OCI-LY7 (cell line): Measurements from ENCODE around the gene ADAMTS17. TPM values are rescaled to one million over a fixed set of nuclear protein-coding genes. Genes with fewer than 3 reads are reported as not detected.

Source experiments
- BruUV-seq: library from RNA; stranded (reverse); fragments of 400-500 nt; replicated peaks from 2 replicates; lab custom pipeline; 2021; lab: Mats Ljungman, UMichigan
- CTCF ChIA-PET: fragments of 300-600 bp; sonication (Branson Sonifier 250); formaldehyde crosslinking; loops from one replicate; lab custom pipeline; 2022; ENCODE audit warnings: antibody characterized with exemption; ENCODE audit not compliant: unreplicated experiment; lab: Charles Lee
- POLR2A ChIA-PET: fragments of 300-600 bp; sonication (Branson Sonifier 250); formaldehyde crosslinking; loops from one replicate; lab custom pipeline; 2022; ENCODE audit warnings: antibody characterized with exemption; lab: Charles Lee
- DNase-seq: peaks from one replicate; pipeline ENCODE4 v3.0.0-alpha.2; 2015; ENCODE audit warnings: low spot score
- H2AFZ ChIP-seq: fragments of 200-600 bp; sonication (generic), shearing (Covaris generic); 2 replicates; pipeline ENCODE4 v1.6.1; 2014; ENCODE audit warnings: mild to moderate bottlenecking, antibody characterized with exemption, low read length, moderate library complexity
- H3K27ac ChIP-seq: fragments of 200-600 bp; sonication (generic); 2 replicates; pipeline ENCODE4 v1.5.1; 2014; ENCODE audit warnings: mixed run types, low read depth, mild to moderate bottlenecking, moderate library complexity, low read length, inconsistent platforms; ENCODE audit not compliant: poor library complexity, severe bottlenecking
- H3K36me3 ChIP-seq: fragments of 200-600 bp; sonication (generic); 2 replicates; pipeline ENCODE4 v1.6.1; 2014; ENCODE audit warnings: mild to moderate bottlenecking, antibody characterized with exemption, low read length, moderate library complexity, mixed read lengths; ENCODE audit not compliant: insufficient read depth
- H3K4me1 ChIP-seq: fragments of 200-600 bp; sonication (generic); 2 replicates; pipeline ENCODE4 v1.5.1; 2014; ENCODE audit warnings: mild to moderate bottlenecking, low read length; ENCODE audit not compliant: insufficient read depth, poor library complexity, severe bottlenecking
- H3K4me2 ChIP-seq: fragments of 200-600 bp; sonication (generic); 2 replicates; pipeline ENCODE4 v1.6.1; 2014; ENCODE audit warnings: mild to moderate bottlenecking, low read length
- H3K4me3 ChIP-seq: fragments of 200-600 bp; sonication (generic); 2 replicates; pipeline ENCODE4 v1.5.1; 2014; ENCODE audit warnings: mild to moderate bottlenecking, low read depth, low read length; ENCODE audit not compliant: poor library complexity, severe bottlenecking
- H3K79me2 ChIP-seq: fragments of 200-600 bp; sonication (generic); 2 replicates; pipeline ENCODE4 v1.6.1; 2016; ENCODE audit warnings: low read depth, mild to moderate bottlenecking, low read length, moderate library complexity, mixed read lengths; ENCODE audit not compliant: insufficient read depth
- H3K9me2 ChIP-seq: fragments of 200-600 bp; sonication (generic); 2 replicates; pipeline ENCODE4 v1.6.1; 2016; ENCODE audit warnings: mild to moderate bottlenecking, low read length, mixed read lengths; ENCODE audit not compliant: insufficient read depth
- H3K9me3 ChIP-seq: fragments of 200-600 bp; sonication (generic); 2 replicates; pipeline ENCODE4 v1.6.1; 2014; ENCODE audit warnings: mild to moderate bottlenecking, mixed run types, low read length, mixed read lengths
- H4K20me1 ChIP-seq: fragments of 200-600 bp; sonication (generic); 2 replicates; pipeline ENCODE4 v1.6.1; 2014; ENCODE audit warnings: mild to moderate bottlenecking, antibody characterized with exemption, low read length, moderate library complexity, mixed read lengths; ENCODE audit not compliant: insufficient read depth
- CTCF ChIP-seq: fragments of 200-600 bp; sonication (generic); conservative IDR thresholded peaks from 2 replicates; pipeline ENCODE4 v1.5.1; 2014; ENCODE audit warnings: mild to moderate bottlenecking, antibody characterized with exemption, low read length, moderate library complexity, mixed read lengths
- EZH2phosphoT487 ChIP-seq: fragments of 200-600 bp; sonication (generic); IDR thresholded peaks from 2 replicates; pipeline ENCODE4 v1.6.1; 2018; ENCODE audit warnings: low read depth, borderline replicate concordance, mild to moderate bottlenecking, mixed run types, antibody characterized with exemption, low read length, moderate library complexity, mixed read lengths
- intact Hi-C: fragments of 100-400 bp; cut with micrococcal nuclease; formaldehyde crosslinking; loops from one replicate; pipeline ENCODE4 v1.10.0; 2022; ENCODE audit not compliant: unreplicated experiment
- total RNA-seq, 2 experiments: library from RNA; depleted of rRNA in 1 of 2; stranded (reverse); fragments of >200 nt in 1 of 2; shearing (Covaris generic) in 1 of 2; gene quantifications; 2 replicates each; pipeline ENCODE4 v1.2.3, GENCODE V29; 2014 to 2022

ADAMTS17 gene
- total RNA-seq, 2 experiments from 2014 or later: not detected

- peaks cover 25% of the 10 kb centered on the region for H3K4me1 ChIP-seq
- ChIA-PET CTCF (no interaction called here), POLR2A (interaction anchor here (0.7 to 1.9 kb wide), 2 partner anchors 10 to 293 kb away, joined by 4 to 6 read pairs; no protein-coding TSS in a partner anchor)
- DNase-seq: no peak
- H2AFZ ChIP-seq: no peak overlapping the region
- no peak for TF ChIP-seq EZH2phosphoT487
- no peak for TF ChIP-seq CTCF
- no peak overlapping the region for H3K27ac ChIP-seq
- H3K4me2 ChIP-seq: no peak overlapping the region
- no peaks in the 10 kb centered on the region for H3K9me2 ChIP-seq
- H3K79me2 ChIP-seq: no peaks in the 10 kb centered on the region
- no TSS peak for BruUV-seq
- no peaks in the 10 kb centered on the region for H4K20me1 ChIP-seq
- H3K9me3 ChIP-seq: no peaks in the 10 kb centered on the region
- H3K36me3 ChIP-seq: no peaks in the 10 kb centered on the region
- H3K4me3 ChIP-seq: no peak overlapping the region
- intact Hi-C loops: no loop called here
Measured at GRCh38 chr15:100192097-100193080, 149.4 kb downstream of the ADAMTS17 start.

GRCh38 chr15:100191161-100191560 lies 150.6 kb downstream of the ADAMTS17 start:
- Histone ChIP-seq H3K9me3 (no peaks in the 10 kb centered on the region), H3K79me2 (no peaks in the 10 kb centered on the region), H3K4me1 (peaks cover 25% of the 10 kb centered on the region), H3K4me2 (peak overlapping the region; percentile 61), H3K27ac (peak overlapping the region; percentile 33), H3K9me2 (no peaks in the 10 kb centered on the region), H2AFZ (peak overlapping the region; percentile 41; the same call in 1 of the 2 replicates), H3K4me3 (peak overlapping the region; percentile 15), H3K36me3 (no peaks in the 10 kb centered on the region), H4K20me1 (no peaks in the 10 kb centered on the region)
- no TSS peak for BruUV-seq
- ChIA-PET POLR2A (interaction anchor here (1.9 kb wide), 1 partner anchor 11 kb away, joined by 4 read pairs; no protein-coding TSS in a partner anchor), CTCF (no interaction called here)
- intact Hi-C loops: no loop called here
- DNase-seq: peak; percentile 81
- no peak for TF ChIP-seq CTCF
- TF ChIP-seq EZH2phosphoT487: no peak
